Iris pigment epithelial cell (primary cell): ENCODE data around the gene PIGU.

Experiments used
- DNase-seq: peaks from one replicate; pipeline ENCODE4 v3.0.0-alpha.2; 2011; ENCODE audit warnings: low read depth

The PIGU gene

DNA sequence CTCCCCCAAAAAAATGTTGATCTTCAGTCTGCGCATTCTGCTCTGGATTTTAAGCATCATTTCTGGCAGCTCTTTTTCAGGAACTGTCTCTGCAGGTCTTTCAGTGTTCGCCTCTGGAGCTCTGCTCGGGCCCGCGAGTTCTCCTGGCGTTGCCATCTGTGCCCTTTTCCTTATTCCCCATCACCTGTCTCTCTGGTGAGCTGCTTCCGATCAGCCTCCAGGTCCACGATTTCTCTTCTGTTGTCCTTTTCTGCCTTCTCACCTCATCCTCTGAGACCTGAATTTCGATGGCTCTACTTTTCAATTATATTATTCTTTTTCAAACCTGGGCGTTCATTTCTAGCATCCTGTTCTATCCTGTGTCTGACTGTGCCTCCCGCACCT is 119.0 kb downstream of the PIGU start:
- DNase-seq = no peak

- no peak for DNase-seq
Measured at GRCh38 chr20:34553366-34553867, 123.5 kb downstream of the PIGU start.

DNA sequence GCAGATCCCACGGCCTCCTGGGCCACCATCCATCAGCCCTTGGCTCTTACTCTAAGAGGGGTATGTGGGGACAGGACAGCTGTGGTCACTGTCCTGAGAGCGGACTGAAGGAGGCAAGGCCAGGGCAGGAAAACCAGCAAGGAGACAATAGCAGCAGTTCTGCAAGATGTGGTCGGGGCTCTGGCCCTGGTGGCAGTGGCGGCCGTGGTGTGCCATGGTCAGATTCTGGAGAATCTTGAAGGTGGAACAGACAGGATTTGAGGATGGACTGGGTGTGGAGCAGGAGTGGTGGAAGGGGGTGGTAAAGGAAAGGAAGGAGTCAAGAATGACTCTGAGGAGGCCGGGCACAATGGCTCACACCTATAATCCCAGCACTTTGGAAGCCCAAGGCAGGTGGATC is 124.3 kb downstream of the PIGU start:
- DNase-seq = no peak

- DNase-seq = no peak
Measured at GRCh38 chr20:34549929-34550305, 127.0 kb downstream of the PIGU start.

GRCh38 chr20:34549291-34549928 is 127.5 kb downstream of the PIGU start:
- DNase-seq = peak; percentile 22

- no peak for DNase-seq
Measured at GRCh38 chr20:34547844-34548613, 128.9 kb downstream of the PIGU start.

GRCh38 chr20:34546751-34547181 is 130.1 kb downstream of the PIGU start:
- DNase-seq = no peak

- DNase-seq = no peak
Measured at GRCh38 chr20:34544109-34544796, 132.6 kb downstream of the PIGU start.

- DNase-seq = no peak
Measured at GRCh38 chr20:34543463-34544056, 133.3 kb downstream of the PIGU start.

DNA sequence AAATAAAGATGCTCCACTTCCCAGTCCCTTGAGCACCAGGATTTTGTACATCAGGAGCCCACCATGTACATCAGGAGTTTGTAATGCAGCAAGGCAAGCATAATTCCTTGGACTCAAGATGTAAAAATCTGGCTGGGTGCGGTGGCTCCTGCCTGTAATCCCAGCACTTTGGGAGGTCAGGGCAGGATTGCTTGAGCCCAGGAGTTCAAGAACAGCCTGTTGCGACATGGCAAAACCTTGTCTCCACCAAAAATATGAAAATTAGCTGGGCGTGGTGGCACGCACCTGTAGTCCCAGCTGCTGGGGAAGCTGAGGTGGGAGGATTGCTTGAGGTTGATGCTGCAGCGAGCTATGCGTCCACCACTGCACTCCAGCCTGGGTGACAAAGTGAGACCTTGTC is 134.5 kb downstream of the PIGU start:
- no peak for DNase-seq

DNA sequence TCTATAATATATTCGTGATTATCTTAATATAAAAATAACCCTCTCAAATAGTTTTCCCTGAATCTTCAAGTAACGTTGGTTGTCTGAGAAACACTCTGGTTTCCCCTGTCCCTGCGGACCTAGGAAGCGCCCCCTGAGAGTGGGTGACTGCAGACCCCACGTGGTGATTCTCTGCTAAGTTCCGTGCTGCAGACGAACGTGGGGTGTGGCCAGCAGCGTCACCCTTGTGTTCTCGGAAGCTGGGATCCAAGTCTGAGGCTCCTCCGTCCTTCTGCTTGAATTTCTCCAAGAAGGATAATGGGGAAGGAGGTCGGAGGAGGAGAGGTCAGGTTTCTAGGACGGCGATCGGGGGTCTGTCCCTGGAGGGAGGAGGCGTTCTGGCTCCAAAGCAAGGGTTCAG is 135.0 kb downstream of the PIGU start:
- no peak for DNase-seq

DNA sequence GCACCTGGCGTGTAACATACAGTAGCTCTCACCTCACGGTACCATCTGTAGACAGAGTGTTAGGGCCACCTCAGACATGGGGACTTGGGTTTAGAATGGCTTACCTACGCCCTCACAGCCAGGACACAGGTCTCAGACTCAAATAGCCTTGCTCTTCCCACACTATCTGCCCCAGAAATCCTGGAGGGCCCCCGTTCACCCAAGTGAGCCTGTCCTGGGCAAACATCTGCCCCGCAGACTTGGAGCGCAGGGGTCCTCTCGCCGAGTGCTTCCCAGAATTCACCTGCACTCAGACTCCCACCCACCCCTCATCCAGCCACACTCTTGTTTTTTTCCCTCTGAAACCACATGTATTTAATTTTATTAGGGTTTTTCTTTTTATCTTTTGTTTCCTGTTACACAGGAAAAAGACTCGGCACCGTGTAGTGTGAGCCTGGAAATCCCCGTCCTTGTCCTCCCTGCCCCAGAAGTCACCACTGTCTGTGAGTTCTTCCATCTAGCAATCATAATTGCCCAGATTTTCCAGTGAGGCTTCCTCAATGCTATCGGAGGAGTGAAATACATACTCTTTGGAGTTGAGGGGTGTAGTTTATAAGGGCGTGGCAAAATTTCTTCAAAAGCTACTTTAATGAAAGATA is 135.5 kb downstream of the PIGU start:
- DNase-seq = no peak

GRCh38 chr20:34540596-34541263 is 136.2 kb downstream of the PIGU start:
- DNase-seq = no peak

- no peak for DNase-seq
Measured at GRCh38 chr20:34539756-34540155, 137.1 kb downstream of the PIGU start.

DNA sequence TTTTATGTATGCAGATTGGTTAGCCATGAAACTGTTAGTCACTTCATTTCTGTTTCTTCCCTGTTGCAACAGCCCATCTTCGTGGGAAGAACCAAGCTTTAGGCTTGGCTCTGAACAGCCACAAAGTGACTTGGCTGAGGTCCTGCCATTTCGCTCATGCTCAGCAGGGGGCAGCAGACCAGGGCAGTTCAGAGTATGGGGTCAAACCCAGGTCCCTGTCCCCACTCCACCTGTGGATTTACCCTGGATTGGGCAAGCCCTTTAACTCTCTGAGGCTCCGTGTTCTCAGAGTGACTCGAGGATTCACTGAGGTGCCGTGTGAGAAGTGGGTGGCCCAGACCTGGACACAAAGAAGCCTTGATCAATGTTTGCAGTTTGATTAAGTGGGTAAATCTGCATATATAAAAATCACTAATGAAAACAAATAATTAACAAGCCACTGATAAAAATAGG is 138.2 kb downstream of the PIGU start:
- peak; percentile 70 for DNase-seq

DNA sequence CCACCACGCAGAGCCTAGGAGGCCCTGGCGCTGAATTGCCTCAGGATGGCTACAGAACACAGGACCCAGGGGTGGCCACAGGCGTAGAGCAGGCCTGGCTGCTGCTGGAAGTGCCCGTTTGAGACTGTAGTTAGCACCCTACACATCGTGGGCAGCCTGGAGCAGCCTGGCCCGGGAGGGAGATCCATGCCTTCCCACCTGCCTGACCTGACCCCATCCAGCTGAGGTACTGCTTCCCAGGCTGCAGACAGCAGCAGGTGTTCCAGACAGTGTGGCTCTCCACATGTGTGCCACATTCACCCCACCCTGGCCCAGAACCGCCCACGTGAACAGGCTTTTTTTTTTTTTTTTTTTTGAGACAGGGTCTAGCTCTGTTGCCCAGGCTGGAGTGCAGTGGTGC is 139.2 kb downstream of the PIGU start:
- no peak for DNase-seq

GRCh38 chr20:34536798-34537394 is 140.0 kb downstream of the PIGU start:
- peak; percentile 28 for DNase-seq

DNA sequence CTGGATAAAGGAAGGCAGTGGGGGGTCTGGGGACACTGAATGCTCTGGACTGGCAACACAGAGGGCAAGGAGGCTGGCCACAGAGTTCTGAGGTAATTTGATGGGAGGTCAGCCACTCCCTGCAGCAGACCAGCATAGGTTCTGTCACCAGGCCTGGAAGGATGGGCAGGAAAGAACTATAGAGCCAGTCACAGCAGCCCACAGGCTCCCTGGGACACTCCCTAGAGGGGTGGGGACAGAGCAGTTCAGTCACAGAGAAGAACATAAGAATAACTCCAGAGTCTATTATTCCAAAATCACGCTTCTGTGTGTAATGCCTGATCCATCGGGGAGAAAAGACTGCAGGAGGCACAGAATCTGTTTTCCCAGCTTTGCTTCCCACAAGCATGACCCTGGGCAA is 141.0 kb downstream of the PIGU start:
- DNase-seq = no peak

- DNase-seq = no peak
Measured at GRCh38 chr20:34535301-34535840, 141.5 kb downstream of the PIGU start.

GRCh38 chr20:34534391-34535165 is 142.3 kb downstream of the PIGU start:
- DNase-seq = no peak
